H1 (cell line): ENCODE results near the gene TEX14. TPM values are rescaled to one million over a fixed set of nuclear protein-coding genes. Genes with fewer than 3 reads are reported as not detected.

Experiments
- CHD7 ChIP-seq: fragments of 300-600 bp; sonication (generic); IDR thresholded peaks from 2 replicates; pipeline ENCODE4 v1.7.1; 2012; ENCODE audit warnings: low read length, moderate library complexity, mild to moderate bottlenecking, inconsistent platforms; ENCODE audit not compliant: insufficient replicate concordance
- PHF8 ChIP-seq: fragments of 200-600 bp; sonication (generic); conservative IDR thresholded peaks from 2 replicates; pipeline ENCODE4 v1.7.1; 2012; ENCODE audit warnings: low read depth, mild to moderate bottlenecking, inconsistent platforms, low read length, moderate library complexity
- ZNF274 ChIP-seq: IDR thresholded peaks from 2 replicates; pipeline ENCODE4 v1.7.0; 2012; ENCODE audit warnings: low read length, borderline replicate concordance; ENCODE audit errors: extremely low read depth
- polyA plus RNA-seq, 7 experiments: library from polyadenylated mRNA; depleted of rRNA in 3 of 7; stranded (reverse) in 5 of 7; unstranded in 2 of 7; fragments of >200 nt in 5 of 7; fragments of 200-250 nt in 2 of 7; gene quantifications; 1 replicate in 5 of 7; 2 replicates in 1 of 7; 4 replicates in 1 of 7; pipeline versions ENCODE4 v1.2.1 to v1.2.3, GENCODE V29; 2011 to 2013; ENCODE audit warnings: missing spikeins in 2 of 7, mixed read lengths in 2 of 7
- total RNA-seq: library from RNA; stranded (reverse); fragmentation: NEBNext Ultra II Directional; extraction: Animal tissue kit (Norgen Biotek cat#: 25700); gene quantifications from 2 replicates; pipeline ENCODE4 v1.2.1, GENCODE V29; 2021

TEX14 gene
- total and polyA plus RNA-seq, 2 of the 8 experiments (the other 6 are each of a cell fraction or from before 2014, with no cell fraction given), result 0.83 to 2.5 TPM

DNA sequence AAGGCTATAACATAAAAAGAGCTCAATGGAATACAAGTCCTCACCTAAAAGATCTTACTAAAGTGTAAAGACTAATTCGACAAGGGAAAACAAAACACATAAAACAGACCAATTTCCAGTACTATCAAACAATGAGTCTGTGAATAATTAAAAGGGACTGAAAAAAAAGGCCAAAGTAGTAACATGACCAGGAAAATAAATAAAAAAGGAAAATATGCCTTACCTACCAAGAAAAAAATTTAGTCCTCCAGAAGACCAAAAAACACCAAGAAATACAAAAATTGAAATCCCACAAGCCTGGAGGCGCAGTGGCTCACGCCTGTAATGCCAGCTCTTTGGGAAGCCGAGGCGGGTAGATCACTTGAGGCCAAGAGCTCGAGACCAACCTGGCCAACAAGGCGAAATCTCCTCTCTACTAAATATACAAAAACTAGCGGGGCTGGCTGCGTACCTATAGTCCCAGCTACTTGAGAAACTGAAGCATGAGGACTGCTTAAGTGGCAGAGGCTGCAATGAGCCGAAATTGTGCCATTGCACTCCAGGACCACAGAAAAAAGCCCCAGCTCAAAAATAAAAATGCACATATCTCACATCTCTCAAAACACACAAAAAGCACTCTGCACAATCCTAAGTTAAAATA lies 60.8 kb downstream of the TEX14 start (continued):
- peak; percentile 66 for TF ChIP-seq CHD7
- TF ChIP-seq ZNF274, result no peak
- 0 out of 2 replicates have a peak, but pooled peaks have one; percentile 25 for TF ChIP-seq PHF8
